Muscle of back (tissue), 11 donors: ENCODE results near the gene WARS2. TPM values are rescaled to one million over a fixed set of nuclear protein-coding genes. Genes with fewer than 3 reads are reported as not detected.
A peak's percentile ranks its signal among the peaks of the same experiment; 100 is the strongest.

ENCODE experiments used
- DNase-seq, 3 donors: peaks; one replicate each; pipeline versions ENCODE4 v3.0.0 to v3.0.0-alpha.2; 2013
- polyA plus RNA-seq, 10 donors: library from polyadenylated mRNA; unstranded; fragments of 120-200 nt; gene quantifications; one replicate each; pipeline ENCODE4 v1.2.1, GENCODE V29; 2013; ENCODE audit not compliant: insufficient read length in 10 of 10

WARS2 gene
- polyA plus RNA-seq, 10 donors: 15.3 to 24.5 (median 20.6) TPM

DNA sequence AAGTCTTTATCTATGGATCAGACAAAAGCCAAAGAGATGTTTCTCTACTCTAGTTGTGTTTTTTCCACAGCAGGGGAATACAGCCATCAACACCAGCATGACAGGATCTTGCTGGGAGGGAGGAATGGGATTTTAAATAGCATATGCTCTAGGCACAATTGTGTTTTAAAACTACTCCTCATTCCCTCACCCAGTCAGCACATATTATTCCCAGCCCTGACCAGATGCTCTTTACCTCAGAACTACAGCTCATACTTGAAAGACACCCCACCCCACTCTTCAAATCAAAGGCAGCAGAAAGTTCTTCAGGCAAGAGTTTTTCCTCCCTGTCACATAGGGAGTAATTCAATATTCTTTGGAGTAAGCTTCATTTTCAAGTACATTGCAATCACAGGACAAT is 106.1 kb downstream of the WARS2 start:
- no peak for DNase-seq

DNA sequence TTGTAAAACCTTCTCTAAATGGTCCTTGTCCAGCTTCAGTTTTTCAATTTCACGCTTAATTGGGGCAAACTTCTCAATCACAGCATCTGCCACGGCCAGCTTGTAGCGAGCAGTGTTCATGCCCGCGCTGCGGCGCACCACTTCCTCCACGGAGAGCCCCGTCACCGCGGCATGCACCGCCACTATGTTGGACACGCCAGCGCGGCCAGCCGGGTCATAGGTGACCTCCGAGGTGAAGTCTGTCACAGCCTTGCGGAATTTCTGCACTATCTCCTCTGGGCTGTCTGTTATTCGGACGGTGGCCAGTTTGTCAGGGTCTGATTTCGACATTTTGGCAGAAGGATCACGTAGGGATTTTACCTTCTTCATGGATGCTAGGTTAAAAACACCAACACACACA is 107.5 kb downstream of the WARS2 start:
- DNase-seq: no peak

DNA sequence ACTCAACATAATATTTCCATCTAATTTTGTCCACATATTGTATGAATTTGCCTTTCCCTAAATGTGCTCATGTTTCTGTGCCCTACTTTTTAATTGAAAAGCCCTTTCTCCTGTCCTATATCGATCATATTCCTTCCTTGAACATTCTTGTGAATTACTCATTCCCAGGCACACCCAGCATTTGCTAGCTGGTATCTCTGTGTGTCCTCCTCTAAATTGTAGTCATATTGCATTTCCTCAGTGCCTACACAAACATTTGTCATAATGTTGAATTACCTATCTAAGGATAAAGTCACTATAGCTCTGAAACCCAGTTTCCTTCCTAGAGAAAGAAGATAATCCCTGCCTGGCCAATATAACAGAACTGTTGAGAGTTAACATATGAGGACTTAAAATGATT is 112.7 kb downstream of the WARS2 start:
- no peak for DNase-seq

DNA sequence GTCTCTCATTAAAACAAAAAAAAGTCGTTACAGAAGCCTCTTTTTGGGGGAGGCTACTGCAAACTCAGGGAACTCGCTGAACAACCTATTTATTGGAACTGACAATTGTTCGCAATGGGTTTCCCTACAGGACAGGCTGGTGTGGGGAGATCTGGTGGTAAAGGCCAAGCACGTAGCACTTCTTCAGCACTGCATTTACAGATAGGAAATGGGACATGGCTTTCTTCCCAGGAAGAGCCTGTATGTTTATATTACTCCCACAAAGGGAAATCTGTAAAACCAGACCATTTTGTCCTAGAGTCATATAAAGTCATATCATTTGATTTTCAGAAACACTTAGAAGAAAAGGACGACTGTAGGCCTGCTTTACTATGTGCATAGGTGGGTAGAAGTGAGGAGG is 113.5 kb downstream of the WARS2 start:
- DNase-seq: no peak

DNA sequence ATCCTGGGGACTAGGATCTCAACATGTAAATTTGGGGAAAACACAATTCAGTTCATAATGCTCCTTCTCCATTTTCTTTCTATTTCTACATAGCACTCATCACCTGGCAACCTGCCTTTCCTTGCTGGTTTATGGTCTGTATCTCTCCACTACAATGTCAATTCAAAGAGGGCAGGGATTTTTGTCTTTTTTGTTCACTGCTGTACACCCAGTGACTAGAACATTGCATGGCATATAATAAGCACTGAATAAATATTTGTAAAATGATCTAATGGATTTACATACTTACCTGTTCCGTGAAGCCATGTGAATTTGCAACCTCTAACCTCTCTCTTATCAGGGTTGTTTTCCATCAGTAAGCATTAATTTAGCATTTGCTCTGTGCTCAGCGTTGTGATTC is 124.9 kb downstream of the WARS2 start:
- no peak for DNase-seq

DNA sequence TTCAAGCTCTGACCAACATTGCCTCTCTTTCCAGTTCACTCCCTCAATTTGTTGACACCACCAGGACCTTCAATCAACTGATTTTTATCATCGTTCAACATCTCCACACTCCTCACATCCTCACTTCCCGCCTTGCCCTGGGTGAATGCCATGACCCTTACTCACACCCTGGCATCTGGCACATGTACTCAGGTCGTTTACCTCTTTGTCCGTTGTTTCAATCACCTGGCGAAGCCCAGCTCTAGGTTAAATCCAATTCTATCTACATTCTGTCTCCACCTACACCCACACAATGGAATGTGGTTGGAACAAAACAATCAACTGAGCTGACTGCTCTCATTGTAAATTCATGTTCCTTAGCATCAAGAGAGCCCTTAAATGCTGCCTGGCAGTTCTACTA is 128.1 kb downstream of the WARS2 start:
- no peak for DNase-seq

DNA sequence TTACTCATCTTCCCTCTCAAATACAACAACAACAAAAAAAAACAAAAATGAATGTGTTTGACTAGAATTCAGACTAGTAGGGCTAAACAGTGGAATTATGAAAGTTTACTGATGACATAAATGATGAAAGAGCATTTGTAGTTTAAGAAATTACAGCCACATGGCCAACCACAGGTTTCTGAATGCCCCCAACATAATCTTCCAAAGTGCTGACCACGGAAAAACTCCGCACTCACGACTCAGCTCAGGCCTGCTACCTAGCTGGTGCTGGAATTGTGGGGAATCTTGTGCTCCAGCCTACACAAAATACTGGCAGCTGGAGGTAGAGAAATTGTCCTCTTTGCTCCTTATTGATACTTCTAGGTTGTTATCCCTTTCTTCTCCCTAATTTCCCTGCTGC is 128.7 kb downstream of the WARS2 start:
- no peak for DNase-seq

DNA sequence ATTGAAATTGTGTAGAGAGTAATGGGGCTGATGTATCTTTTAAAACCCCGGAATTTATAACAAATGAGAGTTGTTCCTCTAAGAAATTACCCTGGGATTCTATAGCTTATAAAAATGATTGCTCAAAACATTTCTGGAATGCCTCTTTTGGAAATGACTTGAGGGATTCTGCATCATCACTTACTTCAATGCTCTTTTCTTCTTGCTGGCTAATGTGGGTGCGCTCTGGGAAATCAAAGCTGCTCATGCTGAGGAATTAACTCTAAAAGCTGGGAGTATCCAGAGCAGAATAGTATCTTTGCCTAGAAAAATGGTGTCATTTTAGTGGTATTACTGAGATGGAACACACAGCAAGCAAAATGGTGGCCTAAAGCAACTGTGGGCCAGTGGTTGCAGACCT is 129.3 kb downstream of the WARS2 start:
- peak in 1 of 3 donors; percentile 26 for DNase-seq

DNA sequence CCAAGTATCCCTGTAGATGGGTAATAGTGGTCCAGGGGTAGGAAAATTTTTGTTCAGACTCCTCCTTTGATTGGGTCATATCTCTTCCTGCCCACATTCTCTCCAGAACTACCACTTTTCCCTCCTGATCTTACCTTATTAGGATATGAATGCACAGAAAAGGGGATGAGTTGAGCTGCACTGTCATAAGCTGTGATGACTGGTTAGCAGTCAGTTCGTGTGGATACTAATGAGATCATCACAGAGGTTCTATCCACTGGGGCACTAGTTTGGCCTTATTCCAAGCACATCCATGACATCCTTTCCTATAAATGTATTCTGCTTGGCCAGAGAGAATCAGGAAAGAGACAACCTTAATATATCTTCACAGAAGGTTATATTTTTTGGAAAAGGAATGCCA is 130.3 kb downstream of the WARS2 start:
- DNase-seq: no peak

DNA sequence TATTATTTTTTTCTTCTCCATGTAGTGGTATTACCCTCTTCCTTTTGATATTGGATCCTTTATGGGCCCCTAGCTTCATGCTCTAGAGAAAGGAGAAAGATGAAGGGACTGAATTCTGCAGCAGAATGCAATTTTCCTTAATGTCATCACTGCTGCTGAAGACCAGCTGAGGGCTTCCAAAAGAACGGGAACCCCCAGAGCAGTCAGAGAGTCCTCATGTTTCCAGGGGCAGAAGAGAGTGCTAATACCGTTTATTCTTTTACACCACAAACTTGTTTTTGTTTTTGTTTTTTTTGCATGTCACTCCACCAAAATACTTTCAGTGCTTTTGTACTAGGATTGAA is 131.2 kb downstream of the WARS2 start:
- no peak for DNase-seq

DNA sequence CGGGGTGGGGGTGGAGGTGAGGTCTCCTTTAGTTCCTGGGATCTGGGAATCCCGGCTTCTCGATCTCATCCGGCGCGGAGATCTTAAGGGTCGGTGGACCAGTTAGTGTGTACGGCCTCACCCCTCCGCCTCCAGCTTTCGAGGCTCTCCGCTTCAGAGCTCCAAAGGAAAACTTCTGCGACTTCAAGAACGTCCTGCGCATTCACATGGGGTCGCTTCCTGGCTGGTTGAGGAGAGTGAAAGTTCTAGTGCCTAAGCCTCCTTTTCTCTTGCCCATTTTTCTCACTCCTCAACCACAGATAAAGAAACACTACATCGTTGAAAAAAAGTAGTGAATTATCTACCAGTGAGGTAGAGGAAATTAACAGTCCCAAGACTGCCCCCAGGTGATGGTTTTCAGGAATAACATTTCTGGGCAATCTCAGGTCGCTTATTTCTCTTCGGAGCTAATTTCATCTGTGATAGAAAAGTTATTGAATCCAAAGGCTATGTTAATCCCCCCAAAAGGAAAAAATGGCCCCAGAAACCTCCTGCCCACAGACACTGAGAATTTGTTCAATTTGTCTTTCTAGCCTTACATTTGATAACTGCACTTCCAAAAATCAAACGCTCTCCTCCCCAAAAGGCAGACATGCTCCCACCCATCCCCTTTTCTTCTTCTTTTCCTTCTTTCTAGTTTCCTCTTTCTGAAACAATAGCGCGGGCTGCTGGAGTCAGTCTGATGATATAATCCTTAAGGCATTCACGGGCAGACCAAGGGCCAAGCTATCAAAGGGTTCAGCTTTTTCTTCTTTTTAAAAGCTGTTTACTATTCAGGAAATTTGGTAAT is 131.8 kb downstream of the WARS2 start:
- peak; percentile 85 to 92 (median 86) for DNase-seq

DNA sequence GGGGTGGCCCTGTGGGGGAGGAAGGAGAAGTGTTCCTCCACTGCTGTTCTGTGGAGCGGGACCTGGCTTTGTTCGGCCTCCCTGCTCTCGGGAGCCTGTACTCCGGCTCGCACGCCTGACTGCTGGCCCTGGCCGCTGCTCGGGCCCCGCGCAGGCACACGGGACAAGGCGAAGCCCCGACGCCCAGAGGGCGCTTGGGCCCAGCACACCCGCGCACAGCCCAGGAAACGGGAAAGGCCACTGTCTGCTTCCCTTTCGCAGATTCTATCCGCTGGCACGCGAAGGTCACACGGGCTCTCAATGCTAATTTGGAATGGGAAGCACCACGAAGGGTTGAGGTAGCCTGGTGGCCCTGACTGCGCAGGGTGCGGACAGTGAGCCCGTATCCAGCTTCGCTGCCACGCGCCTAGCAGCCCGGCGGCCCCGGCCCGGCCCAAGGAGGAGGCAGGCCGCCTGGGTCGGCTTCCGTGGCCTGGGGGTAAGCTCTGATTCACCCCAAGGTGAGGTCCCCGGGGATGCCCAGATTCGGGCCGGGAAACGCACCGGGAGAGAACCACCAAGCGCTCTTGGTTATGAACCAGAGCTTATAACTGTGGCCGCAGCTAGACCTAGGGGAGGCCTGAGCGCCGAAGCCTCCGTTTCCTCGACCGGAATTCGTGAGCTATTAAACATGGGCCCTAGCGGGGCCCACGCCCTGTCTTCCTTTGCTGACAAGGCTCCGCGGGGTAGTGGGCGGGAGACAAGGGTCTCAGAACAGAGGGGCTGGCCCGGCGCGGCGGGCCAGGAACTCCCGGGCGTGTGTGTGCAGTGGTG is 132.6 kb downstream of the WARS2 start:
- DNase-seq: peak in 1 of 3 donors; percentile 74

DNA sequence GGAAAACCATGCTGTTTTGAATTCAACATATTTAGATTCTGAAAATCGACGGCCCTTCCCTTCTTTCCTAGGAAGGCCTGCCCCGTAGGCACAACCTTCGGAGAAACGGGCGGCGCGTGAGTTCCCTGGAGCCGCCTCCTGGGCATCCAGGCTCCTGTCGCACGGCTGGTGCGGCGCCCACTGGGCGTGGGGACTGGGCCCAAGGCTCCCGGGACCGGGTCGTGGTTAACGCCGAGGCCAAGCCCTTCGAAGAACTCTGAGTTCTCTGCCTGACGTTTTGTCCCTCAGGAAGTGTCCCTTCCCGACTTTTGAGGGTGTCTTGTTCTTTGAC is 133.1 kb downstream of the WARS2 start:
- DNase-seq: peak in 1 of 3 donors; percentile 46

DNA sequence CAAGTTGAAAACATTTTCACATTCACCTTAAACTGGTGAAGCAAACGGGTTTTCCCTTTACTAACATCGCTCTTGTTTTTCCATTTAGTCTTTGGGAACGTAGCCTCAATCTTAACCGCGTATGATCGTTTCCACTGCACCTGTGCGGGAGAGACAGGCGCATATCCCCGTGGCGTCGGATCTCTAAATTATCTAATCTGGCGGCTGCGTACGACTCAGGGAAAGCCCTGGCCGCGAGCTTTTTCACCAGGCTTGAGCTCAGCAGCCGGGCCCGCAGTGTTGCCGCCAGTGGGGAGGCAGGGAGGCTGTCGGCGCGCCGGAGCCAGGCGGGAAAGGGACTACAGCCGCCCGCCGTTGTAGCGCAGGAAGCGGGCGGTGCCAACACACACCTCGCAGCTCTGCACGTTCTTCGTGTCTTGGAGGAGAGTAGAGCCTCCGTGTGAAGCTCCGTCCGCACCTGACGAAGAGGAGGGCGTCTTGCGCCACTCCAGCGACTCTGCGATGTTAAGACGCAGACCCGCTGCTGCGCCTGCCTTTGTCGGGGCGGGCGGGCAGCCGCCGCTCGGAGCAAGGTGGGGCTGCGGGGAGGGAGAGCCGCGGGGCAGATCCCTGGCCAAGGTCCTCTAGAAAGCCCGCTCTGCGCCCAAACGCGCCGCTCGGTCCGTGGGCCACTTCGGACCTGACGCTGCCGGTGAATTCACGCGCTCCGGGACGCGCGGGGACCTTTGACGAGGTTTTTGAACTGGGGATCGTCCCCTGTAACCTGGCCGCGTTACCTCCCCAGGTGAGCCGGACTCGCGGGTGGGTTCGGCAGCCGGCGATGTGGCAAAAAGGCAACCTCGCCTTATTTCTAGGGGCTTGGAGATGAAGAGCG is 133.8 kb downstream of the WARS2 start:
- peak in 1 of 3 donors; percentile 73 for DNase-seq

DNA sequence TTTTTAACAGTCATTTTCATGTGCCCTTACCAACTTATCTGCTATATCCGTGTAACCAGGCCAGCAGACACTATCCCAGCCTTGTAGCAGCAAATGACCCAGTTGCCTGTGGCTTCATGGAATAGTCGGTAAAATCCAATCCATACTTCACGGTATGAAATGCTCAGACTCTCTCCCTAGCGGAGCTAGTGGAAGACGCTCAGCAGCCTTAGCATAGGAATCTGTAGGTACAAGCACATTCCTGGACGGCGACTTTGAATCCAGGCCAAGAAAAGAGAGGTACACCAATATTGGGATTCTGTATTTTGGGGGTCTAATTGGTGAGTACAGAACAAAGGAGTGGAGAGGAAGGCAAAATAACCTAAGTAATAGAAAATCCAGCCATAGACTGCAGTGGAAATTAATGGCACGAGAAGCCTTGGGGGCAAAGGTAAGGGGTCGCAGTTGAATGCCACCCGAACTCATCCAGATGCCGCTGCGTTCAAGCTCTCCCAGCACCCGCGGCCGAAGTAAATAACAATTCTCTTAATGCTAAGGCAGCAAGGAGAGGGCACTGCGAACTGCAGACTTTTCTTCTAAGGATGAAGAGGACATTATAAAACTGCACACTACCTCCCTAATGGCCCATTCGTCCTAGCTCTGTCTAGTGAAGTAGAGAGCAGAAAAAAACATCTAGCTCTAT is 134.6 kb downstream of the WARS2 start:
- DNase-seq: peak in 1 of 3 donors; percentile 47

DNA sequence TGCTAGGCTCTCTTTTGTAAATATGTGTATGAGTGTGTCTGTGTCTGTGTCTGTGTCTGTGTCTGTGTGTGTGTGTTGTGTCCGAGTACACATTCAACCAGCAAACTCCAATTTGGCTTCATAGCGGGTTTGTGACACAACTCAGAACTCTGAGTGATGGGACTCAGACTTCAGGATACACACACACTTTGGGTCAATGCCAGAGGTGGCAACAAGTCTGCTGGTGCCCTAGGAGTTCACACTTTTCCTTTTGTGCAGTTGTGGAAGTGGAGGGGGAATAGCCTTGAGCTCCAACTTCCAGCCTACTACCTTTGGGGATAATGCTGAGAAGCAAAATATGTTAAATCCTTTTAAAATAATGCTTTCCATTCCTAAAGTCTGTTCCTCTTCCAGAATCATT is 135.7 kb downstream of the WARS2 start:
- peak in 1 of 3 donors; percentile 35 for DNase-seq

DNA sequence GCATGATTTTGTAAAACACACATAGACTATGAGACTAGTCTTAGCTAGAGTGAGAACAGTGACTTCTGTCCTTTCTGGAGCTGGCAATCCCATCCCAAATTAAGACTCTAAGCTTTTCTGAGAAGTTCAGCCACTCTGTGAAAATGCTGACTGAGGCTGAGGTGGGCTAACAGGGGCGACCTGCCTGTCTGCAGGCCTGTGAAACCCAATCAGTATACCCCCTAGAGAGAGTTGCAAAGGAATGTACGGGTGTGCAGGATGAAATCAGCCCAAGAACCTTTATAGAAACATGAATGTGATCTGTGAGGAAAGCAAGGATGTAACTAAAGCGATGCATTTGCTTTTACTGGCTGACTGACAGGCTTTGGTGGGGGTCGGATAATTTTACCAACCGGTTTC is 136.3 kb downstream of the WARS2 start:
- DNase-seq: peak in 1 of 3 donors; percentile 26

DNA sequence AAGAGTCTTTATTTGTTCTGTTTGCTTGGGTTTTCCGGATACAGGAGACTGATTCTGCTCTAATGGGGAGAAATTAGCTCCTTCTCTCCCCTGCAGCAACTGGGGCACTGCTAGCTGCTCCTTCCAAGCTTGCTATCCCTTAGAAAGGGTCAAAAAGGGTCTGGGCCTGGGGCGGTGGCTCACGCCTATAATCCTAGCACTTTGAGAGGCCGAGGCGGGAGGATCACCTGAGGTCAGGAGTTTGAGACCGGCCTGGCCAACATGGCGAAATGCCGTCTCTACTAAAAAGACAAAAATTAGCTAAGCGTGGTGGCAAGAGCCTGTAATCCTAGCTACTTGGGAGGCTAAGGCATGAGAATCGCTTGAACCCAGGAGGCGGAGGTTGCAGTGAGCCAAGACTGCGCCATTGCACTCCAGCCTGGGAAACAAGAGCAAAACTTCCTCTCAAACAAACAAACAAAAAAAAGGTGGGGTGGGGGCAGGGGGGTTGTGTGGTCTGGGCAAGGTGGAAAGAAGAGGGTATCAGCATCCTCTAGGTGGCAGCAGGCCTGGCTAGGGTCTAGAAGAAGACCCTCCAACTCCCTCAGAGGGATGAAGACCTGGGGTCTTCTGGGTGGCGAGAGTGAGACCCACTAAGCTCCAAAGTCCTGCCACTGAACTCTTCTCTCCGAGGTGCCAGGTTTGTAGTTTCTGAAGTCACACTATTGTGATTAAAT is 136.9 kb downstream of the WARS2 start:
- DNase-seq: no peak

DNA sequence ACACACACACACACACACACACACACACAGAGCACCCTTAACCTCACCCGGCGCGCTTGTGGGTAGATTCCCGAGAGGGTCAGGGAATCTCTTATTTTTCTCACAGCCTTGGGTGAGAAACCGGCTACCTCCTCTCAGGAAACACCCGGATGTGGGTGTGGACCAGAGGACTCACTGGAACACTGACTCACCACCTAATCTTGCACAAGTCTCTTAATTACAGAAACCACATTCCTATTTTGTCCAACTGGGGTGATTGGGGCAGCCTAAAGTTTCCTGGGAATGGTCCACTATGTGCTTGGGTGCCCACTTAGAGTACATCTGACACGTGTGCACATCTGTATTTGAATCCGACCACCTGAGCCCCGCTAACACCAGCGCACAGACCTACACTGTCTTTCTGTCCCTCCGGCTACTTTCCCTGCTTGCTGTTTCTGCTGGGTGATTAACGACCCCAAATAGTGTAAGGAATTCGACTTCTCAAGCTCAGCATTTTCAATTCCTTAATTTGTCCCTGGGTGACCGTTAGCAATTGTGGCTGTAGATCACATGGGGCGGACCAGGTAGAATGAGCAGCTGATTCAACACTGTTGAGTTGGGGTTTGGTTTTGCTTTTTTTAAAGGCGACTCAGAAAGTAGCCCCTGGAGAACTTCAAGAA is 138.3 kb downstream of the WARS2 start:
- DNase-seq: peak in 1 of 3 donors; percentile 36
